G401.6 (cell line): Measurements from ENCODE around the gene RTN3.
"Not testable (repeated sequence)": the region's sequence is repeated elsewhere in the genome, so short reads cannot be mapped to it uniquely, and the experiment has no call there.

ENCODE experiments used
- FAIRE-seq: peaks from 2 replicates; lab custom pipeline; 2012; peaks lifted over from hg19 to GRCh38; lab: Jason Lieb, UNC

Gene RTN3

GRCh38 chr11:63681321-63682065 is at the start of gene RTN3:
TSS of gene RTN3 (plus strand) at chr11:63681500. CDS start at chr11:63681637, 137 bp downstream.
- peak; percentile 95 for FAIRE-seq

GRCh38 chr11:63635762-63636465 is 45.4 kb upstream of the RTN3 start:
- FAIRE-seq = peak; percentile 88

GRCh38 chr11:63638436-63638835 is 42.9 kb upstream of the RTN3 start:
- FAIRE-seq = not testable (repeated sequence)

- peak; percentile 82 for FAIRE-seq
Measured at GRCh38 chr11:63639199-63639832, 42.0 kb upstream of the RTN3 start.

GRCh38 chr11:63641727-63642126 is 39.6 kb upstream of the RTN3 start:
- no peak for FAIRE-seq

- no peak for FAIRE-seq
Measured at GRCh38 chr11:63643205-63643604, 38.1 kb upstream of the RTN3 start.

GRCh38 chr11:63652671-63653070 is 28.6 kb upstream of the RTN3 start:
- no peak for FAIRE-seq

GRCh38 chr11:63660972-63661371 is 20.3 kb upstream of the RTN3 start:
- FAIRE-seq = no peak

- FAIRE-seq = no peak
Measured at GRCh38 chr11:63663809-63664208, 17.5 kb upstream of the RTN3 start.

GRCh38 chr11:63666874-63667273 is 14.4 kb upstream of the RTN3 start:
- FAIRE-seq = no peak

- no peak for FAIRE-seq
Measured at GRCh38 chr11:63667995-63668795, 13.1 kb upstream of the RTN3 start.

- no peak for FAIRE-seq
Measured at GRCh38 chr11:63670096-63670432, 11.2 kb upstream of the RTN3 start.

GRCh38 chr11:63670433-63671321 is 10.6 kb upstream of the RTN3 start:
- FAIRE-seq = no peak

GRCh38 chr11:63671322-63672155 is 9.8 kb upstream of the RTN3 start, which contains the start of gene ATL3:
TSS of gene ATL3 (minus strand) at chr11:63671376. CDS start at chr11:63671335, 41 bp downstream.
- FAIRE-seq = peak; percentile 90

- no peak for FAIRE-seq
Measured at GRCh38 chr11:63672156-63672463, 9.2 kb upstream of the RTN3 start.

- FAIRE-seq = no peak
Measured at GRCh38 chr11:63672936-63673539, 8.3 kb upstream of the RTN3 start.

GRCh38 chr11:63673579-63673978 is 7.7 kb upstream of the RTN3 start:
- no peak for FAIRE-seq

GRCh38 chr11:63680834-63681320 is 423 bp upstream of the RTN3 start:
- no peak for FAIRE-seq

GRCh38 chr11:63682066-63683021 is 1.0 kb downstream of the RTN3 start:
- no peak for FAIRE-seq
